ENCODE measurements around the gene IL17D. TPM values are rescaled to one million over a fixed set of nuclear protein-coding genes. Genes with fewer than 3 reads are reported as not detected.

Gene IL17D
- total RNA-seq, 2 experiments from 2014 or later: 0.47 TPM; not detected in 1

DNA sequence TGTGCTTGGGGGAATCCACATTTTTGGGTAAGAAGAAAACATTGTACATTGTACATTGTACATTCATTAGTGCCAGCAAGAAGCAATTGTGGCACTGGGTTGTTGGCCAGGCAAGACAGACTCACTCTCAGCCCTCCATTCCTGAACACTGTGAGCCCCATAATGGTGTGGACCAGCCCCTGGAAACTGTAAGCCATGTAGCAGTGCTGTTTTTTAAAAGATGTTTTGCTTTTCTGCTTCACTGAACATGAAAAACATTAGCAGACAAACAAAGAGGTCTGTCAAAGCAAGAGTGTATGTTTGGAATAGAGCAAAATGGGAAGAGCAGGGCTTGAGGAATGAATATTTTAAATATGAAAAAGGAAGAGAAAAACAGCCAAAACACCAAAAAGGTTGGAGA, 39.1 kb upstream of the IL17D start:
- H3K27ac Mint-ChIP-seq: no peak overlapping the region
- Histone ChIP-seq H3K9me3 (ENCODE audit: control insufficient read depth in 1 of 2, insufficient read depth in 1 of 2, low read length in 2 of 2) (no peaks in the 10 kb centered on the region), H3K4me3 (ENCODE audit: low read length) (no peak overlapping the region), H3K27ac (ENCODE audit: low read depth in 1 of 2, low read length in 2 of 2) (no peak overlapping the region), H3K4me1 (ENCODE audit: insufficient read depth, low read length) (no peaks in the 10 kb centered on the region), H3K27me3 (ENCODE audit: control insufficient read depth in 1 of 2, insufficient read depth in 2 of 2, low read length in 2 of 2) (no peaks in the 10 kb centered on the region), H3K36me3 (ENCODE audit: insufficient read depth, low read length) (no peaks in the 10 kb centered on the region)
- no peak overlapping the region for H3K4me3 Mint-ChIP-seq
- H3K36me3 Mint-ChIP-seq (ENCODE audit: low read depth): peaks cover 35% of the 10 kb centered on the region
- no peaks in the 10 kb centered on the region for H3K9me3 Mint-ChIP-seq
- ChIA-PET CTCF (no interaction called here), POLR2A (no interaction called here)
- no peak for DNase-seq
- no peak for ATAC-seq (ENCODE audit: poor library complexity)
- TF ChIP-seq, protein P1, sequence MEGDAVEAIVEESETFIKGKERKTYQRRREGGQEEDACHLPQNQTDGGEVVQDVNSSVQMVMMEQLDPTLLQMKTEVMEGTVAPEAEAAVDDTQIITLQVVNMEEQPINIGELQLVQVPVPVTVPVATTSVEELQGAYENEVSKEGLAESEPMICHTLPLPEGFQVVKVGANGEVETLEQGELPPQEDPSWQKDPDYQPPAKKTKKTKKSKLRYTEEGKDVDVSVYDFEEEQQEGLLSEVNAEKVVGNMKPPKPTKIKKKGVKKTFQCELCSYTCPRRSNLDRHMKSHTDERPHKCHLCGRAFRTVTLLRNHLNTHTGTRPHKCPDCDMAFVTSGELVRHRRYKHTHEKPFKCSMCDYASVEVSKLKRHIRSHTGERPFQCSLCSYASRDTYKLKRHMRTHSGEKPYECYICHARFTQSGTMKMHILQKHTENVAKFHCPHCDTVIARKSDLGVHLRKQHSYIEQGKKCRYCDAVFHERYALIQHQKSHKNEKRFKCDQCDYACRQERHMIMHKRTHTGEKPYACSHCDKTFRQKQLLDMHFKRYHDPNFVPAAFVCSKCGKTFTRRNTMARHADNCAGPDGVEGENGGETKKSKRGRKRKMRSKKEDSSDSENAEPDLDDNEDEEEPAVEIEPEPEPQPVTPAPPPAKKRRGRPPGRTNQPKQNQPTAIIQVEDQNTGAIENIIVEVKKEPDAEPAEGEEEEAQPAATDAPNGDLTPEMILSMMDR (IDR thresholded peaks at IDR 0.05): no peak
- no peaks in the 10 kb centered on the region for H3K27me3 Mint-ChIP-seq
- intact Hi-C loops (cut with DNase I, micrococcal nuclease): no loop called here
- H3K4me1 Mint-ChIP-seq (ENCODE audit: low read depth): no peaks in the 10 kb centered on the region

DNA sequence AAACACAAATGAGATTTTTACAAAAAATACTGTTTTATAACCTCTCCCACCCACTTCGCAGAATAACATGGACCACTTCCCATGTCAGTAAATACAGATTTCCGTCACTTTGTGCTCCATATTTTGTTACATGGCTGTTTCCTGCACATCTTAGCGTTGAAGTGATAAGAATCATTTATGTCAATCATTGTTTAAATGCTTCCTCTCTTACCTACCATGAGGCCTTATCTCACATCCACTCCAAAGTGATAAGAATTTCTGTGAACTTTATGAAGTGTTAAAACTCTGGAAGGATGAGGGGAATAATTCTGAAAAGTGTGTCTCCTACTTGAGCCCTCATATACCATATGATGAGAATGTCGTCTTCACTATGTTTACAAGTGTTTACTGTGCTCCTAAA, 36.6 kb upstream of the IL17D start:
- no peaks in the 10 kb centered on the region for H3K36me3 ChIP-seq (ENCODE audit: insufficient read depth, low read length)
- no peaks in the 10 kb centered on the region for H3K27me3 Mint-ChIP-seq
- no peaks in the 10 kb centered on the region for H3K4me1 ChIP-seq (ENCODE audit: insufficient read depth, low read length)
- ATAC-seq (ENCODE audit: poor library complexity) (no peak), DNase-seq (no peak)
- H3K9me3 Mint-ChIP-seq: no peaks in the 10 kb centered on the region
- no peaks in the 10 kb centered on the region for H3K27me3 ChIP-seq (ENCODE audit: control insufficient read depth in 1 of 2, insufficient read depth in 2 of 2, low read length in 2 of 2)
- H3K4me3 ChIP-seq (ENCODE audit: low read length): no peak overlapping the region
- H3K27ac Mint-ChIP-seq: no peak overlapping the region
- TF ChIP-seq, protein P1 (IDR thresholded peaks at IDR 0.05): no peak
- no peak overlapping the region for H3K4me3 Mint-ChIP-seq
- peaks cover 41% of the 10 kb centered on the region for H3K36me3 Mint-ChIP-seq (ENCODE audit: low read depth)
- intact Hi-C loops (cut with DNase I, micrococcal nuclease): no loop called here
- H3K9me3 ChIP-seq (ENCODE audit: control insufficient read depth in 1 of 2, insufficient read depth in 1 of 2, low read length in 2 of 2): no peaks in the 10 kb centered on the region
- CTCF ChIA-PET: no interaction called here
- POLR2A ChIA-PET: no interaction called here
- H3K27ac ChIP-seq (ENCODE audit: low read depth in 1 of 2, low read length in 2 of 2): no peak overlapping the region
- no peaks in the 10 kb centered on the region for H3K4me1 Mint-ChIP-seq (ENCODE audit: low read depth)

DNA sequence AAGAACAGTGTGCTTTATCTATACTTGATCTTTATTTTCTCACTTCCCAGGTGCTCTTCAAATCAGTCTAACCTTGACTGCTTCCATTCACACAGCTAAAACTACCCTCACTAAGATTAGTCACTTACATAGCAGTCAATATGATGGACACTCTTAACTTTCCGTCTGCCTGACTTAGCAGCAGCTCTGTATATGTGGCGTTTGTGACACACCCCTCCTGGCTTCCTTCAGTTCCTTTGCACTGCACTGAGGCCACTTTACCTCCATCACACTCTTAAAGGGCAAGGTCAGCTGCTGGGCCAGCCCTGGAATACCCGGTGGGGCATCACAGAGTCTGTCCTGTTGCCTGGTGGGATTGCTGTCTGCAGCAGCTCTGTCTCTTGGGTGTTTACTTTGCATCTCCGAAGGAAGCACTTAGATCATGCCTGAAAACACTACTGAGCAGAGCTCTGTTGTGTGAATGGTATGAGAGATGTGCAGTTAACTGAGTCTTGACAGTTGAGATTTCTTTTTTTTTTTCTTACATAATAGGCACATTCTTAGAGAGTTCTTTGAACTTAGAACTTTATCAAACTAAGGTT, 35.6 kb upstream of the IL17D start:
- no peak overlapping the region for H3K4me3 Mint-ChIP-seq
- Histone ChIP-seq H3K4me3 (ENCODE audit: low read length) (no peak overlapping the region), H3K27me3 (ENCODE audit: control insufficient read depth in 1 of 2, insufficient read depth in 2 of 2, low read length in 2 of 2) (no peaks in the 10 kb centered on the region), H3K36me3 (ENCODE audit: insufficient read depth, low read length) (no peaks in the 10 kb centered on the region), H3K9me3 (ENCODE audit: control insufficient read depth in 1 of 2, insufficient read depth in 1 of 2, low read length in 2 of 2) (no peaks in the 10 kb centered on the region), H3K27ac (ENCODE audit: low read depth in 1 of 2, low read length in 2 of 2) (no peak overlapping the region), H3K4me1 (ENCODE audit: insufficient read depth, low read length) (no peaks in the 10 kb centered on the region)
- H3K27me3 Mint-ChIP-seq: no peaks in the 10 kb centered on the region
- ATAC-seq (ENCODE audit: poor library complexity): no peak
- H3K36me3 Mint-ChIP-seq (ENCODE audit: low read depth): peaks cover 46% of the 10 kb centered on the region
- CTCF ChIA-PET: interaction anchor here (0.9 kb wide), 1 partner anchor 8 kb away, joined by 3 read pairs; no protein-coding TSS in a partner anchor
- no peaks in the 10 kb centered on the region for H3K9me3 Mint-ChIP-seq
- intact Hi-C loops (cut with DNase I, micrococcal nuclease): no loop called here
- H3K27ac Mint-ChIP-seq: no peak overlapping the region
- H3K4me1 Mint-ChIP-seq (ENCODE audit: low read depth): no peaks in the 10 kb centered on the region
- no peak for DNase-seq
- POLR2A ChIA-PET: no interaction called here
- TF ChIP-seq, protein P1 (IDR thresholded peaks at IDR 0.05): no peak

Measured in CD4-positive, alpha-beta T cell (primary cell).